ENCODE measurements around the gene APOA4. TPM values are rescaled to one million over a fixed set of nuclear protein-coding genes. Genes with fewer than 3 reads are reported as not detected.

The APOA4 gene
- total and polyA plus RNA-seq, 9 of the 15 experiments (the other 6 are each of a cell fraction or from before 2014, with no cell fraction given), result 0.07 TPM; not detected in 8

DNA sequence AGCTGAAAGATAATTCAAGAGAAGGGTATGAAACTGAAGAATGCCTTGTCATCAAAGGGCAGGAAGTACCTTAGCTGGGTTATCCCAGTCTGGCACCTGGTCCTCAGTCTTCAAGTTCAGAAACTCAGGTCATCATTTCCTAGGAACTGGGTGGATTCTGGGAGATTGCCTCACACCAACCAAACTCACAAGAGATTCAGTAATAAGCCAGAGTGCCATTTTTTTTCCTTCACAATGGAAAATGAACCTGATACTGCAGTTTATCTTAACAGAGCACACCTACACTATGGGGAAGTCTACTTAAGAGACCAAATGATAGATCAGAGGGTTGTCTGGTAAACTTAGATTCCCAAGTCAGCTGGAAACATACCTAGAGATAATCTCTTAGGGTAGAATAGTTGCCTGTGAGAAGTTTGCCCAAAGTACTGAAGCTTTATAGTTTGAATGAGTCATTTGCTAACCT is 46.6 kb downstream of the APOA4 start:
- no peak overlapping the region for H3K4me3 ChIP-seq
- peak overlapping the region; percentile 31 for H3K27ac ChIP-seq (ENCODE audit: extremely low read depth, low read depth, low read length)
- H3K27me3 ChIP-seq (ENCODE audit: control insufficient read depth in 2 of 2, insufficient read depth in 2 of 2, low read length in 2 of 2), result no peaks in the 10 kb centered on the region
- peak overlapping the region; percentile 14; the same call in 1 of the 2 replicates for H3K4me2 ChIP-seq (ENCODE audit: insufficient read depth, low read length)
- peak; percentile 1; the same call in 1 of the 3 replicates for ATAC-seq
- no TSS peak for BruUV-seq (replicated peaks)
- DNase-seq (ENCODE audit: extremely low read depth in 1 of 4, low spot score in 3 of 4), result peak in 2 of 4 experiments; percentile 58 to 73
- H2AFZ ChIP-seq (ENCODE audit: low read depth, low read length), result no peak overlapping the region
- H4K20me1 ChIP-seq (replicated peaks; ENCODE audit: control insufficient read depth, insufficient read depth, low read length), result peaks cover 5% of the 10 kb centered on the region; the same call in 1 of the 2 replicates
- peaks cover 54% of the 10 kb centered on the region for H3K36me3 ChIP-seq (ENCODE audit: control insufficient read depth, insufficient read depth, low read length)
- H3K9me3 ChIP-seq (replicated peaks; ENCODE audit: control insufficient read depth, insufficient read depth, low read depth, low read length), result no peaks in the 10 kb centered on the region
- in situ Hi-C loops (cut with MboI), result no loop called here
- peaks cover 12% of the 10 kb centered on the region for H3K79me2 ChIP-seq (ENCODE audit: control insufficient read depth, insufficient read depth, low read length)
- peaks cover 12 to 37% of the 10 kb centered on the region in 2 experiments; a peak in 4 of 5 replicates for H3K4me1 ChIP-seq (replicated peaks in 1 of 2; ENCODE audit: control insufficient read depth in 2 of 2, insufficient read depth in 2 of 2, low read length in 2 of 2)
- intact Hi-C loops (cut with micrococcal nuclease), result no loop called here
- CTCF ChIA-PET (ENCODE audit: low intra/inter-chr PET ratio), result no interaction called here
- no peak for FAIRE-seq
- peaks cover 6% of the 10 kb centered on the region for H3K9me1 ChIP-seq (ENCODE audit: control insufficient read depth, insufficient read depth, low read length)
- H3K9ac ChIP-seq (ENCODE audit: insufficient read depth in 1 of 2, low read depth in 2 of 2, low read length in 2 of 2), result no peak overlapping the region
- POLR2A ChIA-PET, result interaction anchor here (0.6 to 2.5 kb wide), 4 partner anchors 11 to 510 kb away, joined by 3 to 15 read pairs (median 3); partner anchors contain the start of gene ZPR1
- peak; percentile 71 for TF ChIP-seq STAT5A (IDR thresholded peaks at IDR 0.05; ENCODE audit: borderline replicate concordance, low read length)
- peak; percentile 69; the same call in 1 of the 2 replicates for TF ChIP-seq DPF2 (IDR thresholded peaks at IDR 0.05)
- TF ChIP-seq ZNF584 (CRISPR knock-in tag; IDR thresholded peaks at IDR 0.05; ENCODE audit: low read depth), result no peak
- peak; percentile 64 for TF ChIP-seq CBFA2T2 (conservative IDR thresholded peaks at IDR 0.05)
- TF ChIP-seq NFE2 (IDR thresholded peaks at IDR 0.05; ENCODE audit: low read depth), result peak; percentile 70
- TF ChIP-seq ZNF316 (IDR thresholded peaks at IDR 0.05), result peak; percentile 80
- TF ChIP-seq CEBPB (tag; IDR thresholded peaks at IDR 0.05), result peak; percentile 83
- peak; percentile 50 for TF ChIP-seq CCNT2 (IDR thresholded peaks at IDR 0.05; ENCODE audit: borderline replicate concordance, extremely low read depth, insufficient read length, low read depth, low read length)
- peak; percentile 50 for TF ChIP-seq SMARCE1 (IDR thresholded peaks at IDR 0.05)
- peak; percentile 24; the same call in 1 of the 2 replicates for TF ChIP-seq ATF3 (IDR thresholded peaks at IDR 0.05)
- no peak for TF ChIP-seq ATF3 (CRISPR knock-in tag; conservative IDR thresholded peaks at IDR 0.05)
- TF ChIP-seq MAFG (tag; conservative IDR thresholded peaks at IDR 0.05), result peak; percentile 49; the same call in 1 of the 2 replicates
- TF ChIP-seq MLLT1 (IDR thresholded peaks at IDR 0.05), result no peak
- 0 out of 2 replicates have a peak, but pooled peaks have one; percentile 41 for TF ChIP-seq ZEB2 (IDR thresholded peaks at IDR 0.05)
- TF ChIP-seq NCOA1 (IDR thresholded peaks at IDR 0.05; ENCODE audit: low read depth), result peak; percentile 33; the same call in 1 of the 2 replicates
- TF ChIP-seq, protein P1, sequence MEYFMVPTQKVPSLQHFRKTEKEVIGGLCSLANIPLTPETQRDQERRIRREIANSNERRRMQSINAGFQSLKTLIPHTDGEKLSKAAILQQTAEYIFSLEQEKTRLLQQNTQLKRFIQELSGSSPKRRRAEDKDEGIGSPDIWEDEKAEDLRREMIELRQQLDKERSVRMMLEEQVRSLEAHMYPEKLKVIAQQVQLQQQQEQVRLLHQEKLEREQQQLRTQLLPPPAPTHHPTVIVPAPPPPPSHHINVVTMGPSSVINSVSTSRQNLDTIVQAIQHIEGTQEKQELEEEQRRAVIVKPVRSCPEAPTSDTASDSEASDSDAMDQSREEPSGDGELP (CRISPR knock-in tag; IDR thresholded peaks at IDR 0.05; ENCODE audit: borderline replicate concordance), result peak; percentile 13; the same call in 1 of the 2 replicates
- TF ChIP-seq MAFK (IDR thresholded peaks at IDR 0.05; ENCODE audit: low read length), result peak; percentile 52; the same call in 1 of the 2 replicates
- TF ChIP-seq HEY1 (CRISPR knock-in tag; IDR thresholded peaks at IDR 0.05; ENCODE audit: borderline replicate concordance), result no peak
- TF ChIP-seq RCOR1 (IDR thresholded peaks at IDR 0.05; ENCODE audit: borderline replicate concordance in 1 of 2, low read depth in 2 of 2, low read length in 2 of 2), result peak in 1 of 2 experiments; percentile 53; a peak in 2 of 4 replicates
- peak; percentile 53 for TF ChIP-seq EP300 (IDR thresholded peaks at IDR 0.05; ENCODE audit: low read length)
- no peak for TF ChIP-seq BHLHE40 (IDR thresholded peaks at IDR 0.05; ENCODE audit: low read length)
- TF ChIP-seq MTA2 (IDR thresholded peaks at IDR 0.05; ENCODE audit: low read depth), result peak; percentile 63
- TF ChIP-seq PHB2 (IDR thresholded peaks at IDR 0.05; ENCODE audit: low read depth), result 0 out of 2 replicates have a peak, but pooled peaks have one; percentile 37
- no peak for TF ChIP-seq ZNF785 (CRISPR knock-in tag; IDR thresholded peaks at IDR 0.05)
